Activated T-cell treated with anti-CD3 and anti-CD28 coated beads, Interleukin-2, amount 50 U/mL, for 72 hours (primary cell): Measurements from ENCODE around the gene LRP1. TPM values are rescaled to one million over a fixed set of nuclear protein-coding genes. Genes with fewer than 3 reads are reported as not detected.
A peak's percentile ranks its signal among the peaks of the same experiment; 100 is the strongest.

ENCODE experiments used
- ATAC-seq, 2 donors: fragments of 150-1000 bp; cut with Tn5 transposase; replicated peaks in 1 of 2; 2 replicates each; pipeline ENCODE4 v1.10.0; 2021; ENCODE audit warnings: moderate library complexity in 2 of 2, mild to moderate bottlenecking in 1 of 2
- DNase-seq, 2 donors: peaks; one replicate each; pipeline ENCODE4 v3.0.0; 2021 to 2022; ENCODE audit warnings: mixed read lengths in 1 of 2
- H3K27ac Mint-ChIP-seq: one replicate; pipeline ENCODE4 v1.8.0; 2022; ENCODE audit warnings: mild to moderate bottlenecking, moderate library complexity, mixed read lengths
- H3K27me3 Mint-ChIP-seq: one replicate; pipeline ENCODE4 v1.8.0; 2022; ENCODE audit warnings: low read depth, mixed read lengths
- H3K36me3 Mint-ChIP-seq, 2 donors: one replicate each; pipeline ENCODE4 v1.8.0; 2022; ENCODE audit warnings: mixed read lengths in 2 of 2, mild to moderate bottlenecking in 1 of 2; ENCODE audit not compliant: insufficient read depth in 2 of 2
- H3K4me1 Mint-ChIP-seq: one replicate; pipeline ENCODE4 v1.8.0; 2022; ENCODE audit warnings: low read depth, mixed read lengths
- H3K4me3 Mint-ChIP-seq, 2 donors: one replicate each; pipeline ENCODE4 v1.8.0; 2022; ENCODE audit warnings: mild to moderate bottlenecking in 2 of 2, mixed read lengths in 2 of 2, moderate library complexity in 2 of 2
- H3K9me3 Mint-ChIP-seq, 2 donors: one replicate each; pipeline ENCODE4 v1.8.0; 2022; ENCODE audit warnings: mixed read lengths in 2 of 2
- total RNA-seq, 2 donors: library from RNA; stranded (reverse); gene quantifications; one replicate each; pipeline ENCODE4 v1.2.3, GENCODE V29; 2022

Gene LRP1
- total RNA-seq, 2 donors from 2014 or later: 3.2 to 4.8 TPM

DNA sequence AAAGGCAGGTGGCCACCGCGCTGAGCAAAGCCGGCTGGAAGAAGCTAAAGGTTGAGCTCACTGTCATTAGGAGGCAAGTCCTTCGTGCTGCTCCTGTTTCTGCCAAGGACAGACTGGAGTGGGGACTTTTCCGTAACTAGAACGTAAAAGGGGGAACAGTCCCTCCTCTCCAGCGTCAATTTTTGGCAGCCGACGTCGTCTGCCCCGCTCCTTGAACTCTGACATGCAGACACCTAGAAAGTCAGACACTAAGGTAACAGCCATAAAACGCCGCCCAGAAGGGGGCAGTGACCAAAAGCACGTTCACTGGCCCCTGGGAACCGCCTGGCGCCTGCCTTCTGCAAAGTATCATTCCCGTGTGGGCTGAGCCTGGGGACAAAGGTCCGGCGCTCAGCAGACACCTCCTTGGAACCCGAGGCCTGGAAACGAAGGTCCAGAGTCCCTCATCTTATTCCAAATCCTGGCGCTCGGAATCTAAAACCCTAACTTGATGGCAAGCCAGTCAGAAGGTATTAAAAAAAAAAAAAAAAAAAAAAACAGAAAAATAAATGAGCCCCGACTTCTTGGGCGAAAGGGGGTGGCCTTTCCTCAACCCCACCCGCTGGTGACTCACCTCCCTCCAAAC is 1.1 kb upstream of the LRP1 start:
- DNase-seq (peak; percentile 43 to 44), ATAC-seq (peak; percentile 39 to 42)
- Mint-ChIP-seq H3K9me3 (peaks cover 6 to 10% of the 10 kb centered on the region in 2 donors), H3K4me3 (peak overlapping the region; percentile 87 to 93), H3K27ac (peak overlapping the region; percentile 71), H3K27me3 (peaks cover 9% of the 10 kb centered on the region), H3K36me3 (peaks cover 5 to 8% of the 10 kb centered on the region in 2 donors), H3K4me1 (peaks cover 20% of the 10 kb centered on the region)

DNA sequence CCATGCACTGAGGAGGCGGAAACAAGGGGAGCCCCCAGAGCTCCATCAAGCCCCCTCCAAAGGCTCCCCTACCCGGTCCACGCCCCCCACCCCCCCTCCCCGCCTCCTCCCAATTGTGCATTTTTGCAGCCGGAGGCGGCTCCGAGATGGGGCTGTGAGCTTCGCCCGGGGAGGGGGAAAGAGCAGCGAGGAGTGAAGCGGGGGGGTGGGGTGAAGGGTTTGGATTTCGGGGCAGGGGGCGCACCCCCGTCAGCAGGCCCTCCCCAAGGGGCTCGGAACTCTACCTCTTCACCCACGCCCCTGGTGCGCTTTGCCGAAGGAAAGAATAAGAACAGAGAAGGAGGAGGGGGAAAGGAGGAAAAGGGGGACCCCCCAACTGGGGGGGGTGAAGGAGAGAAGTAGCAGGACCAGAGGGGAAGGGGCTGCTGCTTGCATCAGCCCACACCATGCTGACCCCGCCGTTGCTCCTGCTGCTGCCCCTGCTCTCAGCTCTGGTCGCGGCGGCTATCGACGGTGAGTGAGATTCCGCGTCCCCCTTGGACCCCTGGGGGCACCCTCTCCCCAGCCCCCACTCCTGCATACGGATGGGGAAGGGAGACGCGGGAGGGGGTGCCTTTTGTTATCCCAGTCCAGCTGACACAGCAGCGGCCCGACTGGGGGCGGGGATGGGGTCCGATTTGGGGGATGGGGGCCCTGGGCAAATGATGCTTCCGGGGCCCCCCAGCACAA is 400 bp downstream of the LRP1 start:
- Mint-ChIP-seq H3K27me3 (peaks cover 9% of the 10 kb centered on the region), H3K4me1 (peaks cover 20% of the 10 kb centered on the region), H3K27ac (no peak overlapping the region), H3K36me3 (peaks cover 4 to 6% of the 10 kb centered on the region in 2 donors), H3K9me3 (peaks cover 4 to 7% of the 10 kb centered on the region in 2 donors), H3K4me3 (peak overlapping the region; percentile 16 to 93)
- ATAC-seq: no peak
- no peak for DNase-seq

GRCh38 chr12:57129321-57129842 is 1.1 kb downstream of the LRP1 start:
- peak overlapping the region; percentile 51 to 93 for H3K4me3 Mint-ChIP-seq
- peaks cover 9% of the 10 kb centered on the region for H3K27me3 Mint-ChIP-seq
- no peak for ATAC-seq
- peaks cover 13% of the 10 kb centered on the region for H3K4me1 Mint-ChIP-seq
- no peak for DNase-seq
- H3K9me3 Mint-ChIP-seq: no peaks in the 10 kb centered on the region
- H3K27ac Mint-ChIP-seq: no peak overlapping the region
- no peaks in the 10 kb centered on the region for H3K36me3 Mint-ChIP-seq

GRCh38 chr12:57129889-57130288 is 1.6 kb downstream of the LRP1 start:
- Mint-ChIP-seq H3K4me3 (peak overlapping the region; percentile 51 to 63), H3K27ac (no peak overlapping the region), H3K9me3 (no peaks in the 10 kb centered on the region), H3K27me3 (peaks cover 9% of the 10 kb centered on the region), H3K36me3 (no peaks in the 10 kb centered on the region), H3K4me1 (peaks cover 11% of the 10 kb centered on the region)
- no peak for DNase-seq
- ATAC-seq: no peak

DNA sequence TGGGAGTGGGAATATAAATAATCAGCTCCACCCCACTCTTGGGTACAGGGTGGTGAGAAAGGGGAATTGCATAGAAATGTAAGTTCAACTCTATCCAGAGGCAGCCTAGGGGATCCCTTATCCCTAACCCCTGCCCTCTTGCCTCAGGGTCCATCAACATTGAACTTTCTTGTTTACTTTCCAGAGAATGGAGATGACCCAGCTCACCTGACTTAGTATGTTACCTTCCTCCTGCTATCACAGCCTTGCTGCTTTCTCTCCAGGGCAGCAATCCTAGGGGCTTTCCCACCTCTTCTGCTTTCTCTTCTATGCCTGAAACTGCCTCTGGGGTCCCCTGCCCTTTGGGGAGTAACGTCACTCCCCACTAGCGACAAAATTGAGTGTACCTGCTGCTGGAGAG is 2.7 kb downstream of the LRP1 start:
- DNase-seq (no peak), ATAC-seq (no peak)
- H3K36me3 Mint-ChIP-seq: no peaks in the 10 kb centered on the region
- H3K9me3 Mint-ChIP-seq: no peaks in the 10 kb centered on the region
- peaks cover 11% of the 10 kb centered on the region for H3K4me1 Mint-ChIP-seq
- H3K27ac Mint-ChIP-seq: no peak overlapping the region
- H3K4me3 Mint-ChIP-seq: no peak overlapping the region
- peaks cover 9% of the 10 kb centered on the region for H3K27me3 Mint-ChIP-seq

DNA sequence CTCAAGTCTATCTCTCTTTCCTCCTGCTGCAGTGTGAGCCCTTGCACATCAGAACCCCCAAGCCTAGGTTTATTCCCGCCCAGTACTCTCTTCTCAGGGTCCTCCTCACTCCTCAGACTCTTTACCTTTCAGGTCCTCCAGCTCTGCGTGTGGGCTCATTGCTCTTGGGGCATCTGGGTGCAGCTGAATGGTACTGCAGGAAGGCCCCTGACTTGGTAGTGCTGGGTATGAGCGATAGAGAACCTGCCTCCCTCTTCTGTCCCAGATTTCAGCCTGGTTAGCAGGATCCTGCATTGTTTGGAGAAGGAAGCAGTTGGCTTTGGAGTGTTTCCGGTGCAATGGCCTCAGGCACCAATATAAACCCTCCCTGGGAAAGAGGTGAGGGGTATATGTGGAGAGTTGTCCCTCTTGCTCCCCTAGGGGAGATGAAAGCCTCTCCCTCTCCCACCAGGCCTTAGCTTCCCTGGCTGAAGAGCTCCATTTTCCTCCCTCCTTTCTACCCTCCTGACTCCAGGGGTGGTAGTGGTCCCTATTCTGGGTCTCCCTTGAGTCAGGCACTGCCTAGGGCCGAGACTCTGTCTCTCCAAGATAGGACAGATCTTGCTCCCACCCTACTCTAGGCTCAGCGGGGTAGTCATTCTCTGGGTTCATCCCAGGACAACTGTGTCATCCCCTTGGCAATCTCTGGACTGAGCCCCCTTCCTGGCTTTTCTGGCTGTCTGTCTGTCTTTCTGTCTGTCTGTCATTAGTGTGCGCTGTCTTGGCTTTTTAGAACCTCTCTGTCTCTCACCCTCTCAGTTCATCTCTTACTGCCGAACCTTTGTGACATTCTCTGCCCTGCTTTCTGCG is 3.8 kb downstream of the LRP1 start:
- Mint-ChIP-seq H3K27ac (no peak overlapping the region), H3K9me3 (no peaks in the 10 kb centered on the region), H3K36me3 (no peaks in the 10 kb centered on the region), H3K4me3 (no peak overlapping the region), H3K4me1 (peaks cover 8% of the 10 kb centered on the region), H3K27me3 (peaks cover 2% of the 10 kb centered on the region)
- no peak for ATAC-seq
- no peak for DNase-seq

GRCh38 chr12:57133013-57133569 is 4.8 kb downstream of the LRP1 start:
- Mint-ChIP-seq H3K36me3 (no peaks in the 10 kb centered on the region), H3K9me3 (no peaks in the 10 kb centered on the region), H3K4me1 (peaks cover 5% of the 10 kb centered on the region), H3K4me3 (no peak overlapping the region), H3K27me3 (no peaks in the 10 kb centered on the region), H3K27ac (no peak overlapping the region)
- ATAC-seq (no peak), DNase-seq (no peak)

GRCh38 chr12:57133916-57134315 is 5.6 kb downstream of the LRP1 start:
- no peak overlapping the region for H3K27ac Mint-ChIP-seq
- ATAC-seq: no peak
- no peak overlapping the region for H3K4me3 Mint-ChIP-seq
- no peaks in the 10 kb centered on the region for H3K27me3 Mint-ChIP-seq
- H3K9me3 Mint-ChIP-seq: no peaks in the 10 kb centered on the region
- H3K4me1 Mint-ChIP-seq: peaks cover 5% of the 10 kb centered on the region
- no peak for DNase-seq
- no peaks in the 10 kb centered on the region for H3K36me3 Mint-ChIP-seq

DNA sequence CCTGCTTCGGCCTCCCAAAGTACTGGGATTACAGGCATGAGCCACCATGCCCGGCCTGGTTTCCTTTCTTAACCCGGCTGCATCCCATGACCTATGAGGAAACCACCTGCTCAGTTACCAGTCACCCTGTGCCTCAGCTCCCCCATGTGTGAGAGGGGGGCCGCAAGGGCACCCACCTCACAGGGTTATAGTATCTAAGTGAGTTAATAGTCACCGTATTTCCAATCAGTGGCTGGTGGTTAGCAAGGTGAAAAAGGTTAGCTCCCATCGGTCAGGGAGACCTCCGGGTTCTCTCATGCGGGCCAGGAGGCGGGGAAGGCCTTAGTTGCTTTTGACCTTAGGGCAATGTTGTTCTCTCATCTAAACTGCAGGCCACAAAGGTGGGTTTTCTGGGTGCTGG is 6.7 kb downstream of the LRP1 start:
- DNase-seq (no peak), ATAC-seq (no peak)
- no peak overlapping the region for H3K27ac Mint-ChIP-seq
- H3K36me3 Mint-ChIP-seq: no peaks in the 10 kb centered on the region
- H3K27me3 Mint-ChIP-seq: no peaks in the 10 kb centered on the region
- H3K4me1 Mint-ChIP-seq: peaks cover under 1% of the 10 kb centered on the region
- no peaks in the 10 kb centered on the region for H3K9me3 Mint-ChIP-seq
- no peak overlapping the region for H3K4me3 Mint-ChIP-seq

- Mint-ChIP-seq H3K4me3 (no peak overlapping the region), H3K27me3 (no peaks in the 10 kb centered on the region), H3K27ac (no peak overlapping the region), H3K36me3 (no peaks in the 10 kb centered on the region), H3K4me1 (no peaks in the 10 kb centered on the region), H3K9me3 (no peaks in the 10 kb centered on the region)
- DNase-seq (no peak), ATAC-seq (no peak)
Observed at GRCh38 chr12:57135527-57136326, 7.4 kb downstream of the LRP1 start.

DNA sequence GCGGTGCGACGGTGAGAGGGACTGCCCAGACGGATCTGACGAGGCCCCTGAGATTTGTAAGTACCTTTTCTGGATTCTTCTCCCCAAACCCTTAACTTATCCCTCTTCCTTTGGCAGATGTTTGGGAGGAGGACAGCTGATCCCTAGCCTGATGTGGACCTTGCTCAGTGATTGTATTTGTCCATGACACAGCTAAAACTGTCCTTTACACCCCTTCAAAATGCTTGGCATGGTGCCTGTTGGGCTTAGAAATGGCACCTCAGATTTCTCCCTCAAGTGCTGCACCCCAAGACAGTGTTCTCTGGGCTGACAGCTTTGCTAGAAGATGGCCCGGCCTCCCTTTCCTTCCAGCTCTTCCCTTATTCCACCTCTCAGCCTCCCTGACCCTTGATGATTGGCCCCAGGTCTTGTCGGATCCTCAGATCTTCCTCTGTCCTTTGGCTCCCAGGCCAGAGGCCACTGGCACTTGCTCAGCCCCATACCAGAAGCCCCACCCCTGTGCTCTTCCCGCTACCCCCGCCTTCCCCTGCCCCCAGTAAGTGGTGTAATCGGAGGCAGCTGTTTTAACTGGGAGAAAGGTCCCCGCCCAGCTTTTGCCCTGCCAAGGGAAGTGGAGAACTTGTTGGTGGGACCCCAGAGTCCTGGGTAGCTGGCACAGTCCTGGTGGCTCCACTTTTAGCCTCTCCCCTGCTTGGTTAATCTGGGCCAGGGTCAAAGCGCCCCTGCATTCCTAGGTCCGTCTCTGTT is 10.4 kb downstream of the LRP1 start:
- Mint-ChIP-seq H3K27me3 (no peaks in the 10 kb centered on the region), H3K4me1 (peaks cover 6% of the 10 kb centered on the region), H3K4me3 (no peak overlapping the region), H3K27ac (no peak overlapping the region), H3K36me3 (no peaks in the 10 kb centered on the region), H3K9me3 (no peaks in the 10 kb centered on the region)
- no peak for DNase-seq
- ATAC-seq: no peak
